Breast epithelium (tissue), 3 donors: ENCODE data around the gene CD302.

Source experiments
- POLR2A ChIP-seq: fragments of 450-650 bp; IDR thresholded peaks from one replicate; pipeline ENCODE4 v1.6.1; 2016; ENCODE audit warnings: antibody characterized with exemption, mild to moderate bottlenecking, moderate library complexity
- POLR2AphosphoS5 ChIP-seq, 3 donors: sonication (generic); formaldehyde crosslinking; IDR thresholded peaks; one replicate each; pipeline ENCODE4 v1.6.1; 2017; ENCODE audit warnings: antibody characterized with exemption in 3 of 3
- TF ChIP-seq, protein P1 (sequence below), 3 donors: fragments of 450-650 bp; IDR thresholded peaks; one replicate each; pipeline ENCODE4 v1.5.1; 2016 to 2017; ENCODE audit warnings: antibody characterized with exemption in 3 of 3, mild to moderate bottlenecking in 3 of 3, moderate library complexity in 3 of 3

DNA sequence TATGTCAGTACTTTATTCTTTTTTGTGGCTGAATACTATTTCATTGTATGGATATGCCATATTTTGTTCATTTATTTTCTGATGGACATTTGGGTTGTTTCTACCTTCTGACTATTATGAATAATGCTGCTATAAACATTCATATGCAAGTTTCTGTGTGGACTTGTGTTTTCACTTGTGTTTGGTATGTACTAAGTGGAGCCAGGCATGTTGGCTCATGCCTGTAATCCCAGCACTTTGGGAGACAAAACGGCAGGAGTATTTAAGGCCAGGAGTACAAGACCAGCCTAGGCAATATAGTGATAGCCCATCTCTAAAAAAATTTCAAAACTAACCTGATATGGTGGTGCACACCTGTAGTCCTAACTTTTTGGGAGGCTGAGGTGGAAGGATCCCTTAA is 62.4 kb downstream of the CD302 start:
- TF ChIP-seq, protein P1, sequence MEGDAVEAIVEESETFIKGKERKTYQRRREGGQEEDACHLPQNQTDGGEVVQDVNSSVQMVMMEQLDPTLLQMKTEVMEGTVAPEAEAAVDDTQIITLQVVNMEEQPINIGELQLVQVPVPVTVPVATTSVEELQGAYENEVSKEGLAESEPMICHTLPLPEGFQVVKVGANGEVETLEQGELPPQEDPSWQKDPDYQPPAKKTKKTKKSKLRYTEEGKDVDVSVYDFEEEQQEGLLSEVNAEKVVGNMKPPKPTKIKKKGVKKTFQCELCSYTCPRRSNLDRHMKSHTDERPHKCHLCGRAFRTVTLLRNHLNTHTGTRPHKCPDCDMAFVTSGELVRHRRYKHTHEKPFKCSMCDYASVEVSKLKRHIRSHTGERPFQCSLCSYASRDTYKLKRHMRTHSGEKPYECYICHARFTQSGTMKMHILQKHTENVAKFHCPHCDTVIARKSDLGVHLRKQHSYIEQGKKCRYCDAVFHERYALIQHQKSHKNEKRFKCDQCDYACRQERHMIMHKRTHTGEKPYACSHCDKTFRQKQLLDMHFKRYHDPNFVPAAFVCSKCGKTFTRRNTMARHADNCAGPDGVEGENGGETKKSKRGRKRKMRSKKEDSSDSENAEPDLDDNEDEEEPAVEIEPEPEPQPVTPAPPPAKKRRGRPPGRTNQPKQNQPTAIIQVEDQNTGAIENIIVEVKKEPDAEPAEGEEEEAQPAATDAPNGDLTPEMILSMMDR (IDR thresholded peaks at IDR 0.05) = no peak
- TF ChIP-seq POLR2A (no peak), POLR2AphosphoS5 (IDR thresholded peaks at IDR 0.05) (no peak)
